ENCODE data around the gene RBMS1. TPM values are rescaled to one million over a fixed set of nuclear protein-coding genes. Genes with fewer than 3 reads are reported as not detected.

RBMS1 gene
- total RNA-seq, 1 experiment from 2014 or later = 91.9 TPM

GRCh38 chr2:160268151-160268781 lies 225.3 kb downstream of the RBMS1 start:
- peaks cover 13% of the 10 kb centered on the region for H3K4me1 Mint-ChIP-seq (ENCODE audit: low read depth, unreplicated experiment)

GRCh38 chr2:160267692-160268091 lies 225.9 kb downstream of the RBMS1 start:
- Mint-ChIP-seq H3K4me1 (ENCODE audit: low read depth, unreplicated experiment) (peaks cover 13% of the 10 kb centered on the region), H3K4me3 (ENCODE audit: unreplicated experiment) (no peak overlapping the region), H3K36me3 (ENCODE audit: insufficient read depth, unreplicated experiment) (peaks cover 46% of the 10 kb centered on the region), H3K9me3 (ENCODE audit: unreplicated experiment) (no peaks in the 10 kb centered on the region), H3K27me3 (ENCODE audit: insufficient read depth, unreplicated experiment) (no peaks in the 10 kb centered on the region), H3K27ac (ENCODE audit: unreplicated experiment) (no peak overlapping the region)
- DNase-seq = no peak
- Histone ChIP-seq H3K27me3 (replicated peaks; ENCODE audit: control insufficient read depth, insufficient read depth, low read length) (no peaks in the 10 kb centered on the region), H3K36me3 (ENCODE audit: control insufficient read depth, insufficient read depth, low read length) (no peaks in the 10 kb centered on the region), H3K4me3 (ENCODE audit: low read depth, low read length) (no peak overlapping the region), H3K4me1 (peaks cover 29% of the 10 kb centered on the region), H3K9me3 (no peaks in the 10 kb centered on the region)
- POLR2A ChIA-PET = no interaction called here
- no peak for TF ChIP-seq CTCF (IDR thresholded peaks at IDR 0.05; ENCODE audit: insufficient read depth in 1 of 2, low read depth in 1 of 2, low read length in 1 of 2, severe bottlenecking in 1 of 2, unreplicated experiment in 1 of 2)
- CTCF ChIA-PET = no interaction called here
- BruUV-seq (replicated peaks) = no TSS peak
- intact Hi-C loops (cut with micrococcal nuclease; ENCODE audit: unreplicated experiment) = no loop called here

More at GRCh38 chr2:160268151-160268781, 225.3 kb downstream of the RBMS1 start:
- H3K36me3 ChIP-seq (ENCODE audit: control insufficient read depth, insufficient read depth, low read length) = no peaks in the 10 kb centered on the region
- POLR2A ChIA-PET = no interaction called here
- Mint-ChIP-seq H3K4me3 (ENCODE audit: unreplicated experiment) (no peak overlapping the region), H3K27ac (ENCODE audit: unreplicated experiment) (peak overlapping the region; percentile 30), H3K27me3 (ENCODE audit: insufficient read depth, unreplicated experiment) (no peaks in the 10 kb centered on the region), H3K9me3 (ENCODE audit: unreplicated experiment) (no peaks in the 10 kb centered on the region), H3K36me3 (ENCODE audit: insufficient read depth, unreplicated experiment) (peaks cover 52% of the 10 kb centered on the region)
- no peak overlapping the region for H3K4me3 ChIP-seq (ENCODE audit: low read depth, low read length)
- no peaks in the 10 kb centered on the region for H3K9me3 ChIP-seq
- H3K27me3 ChIP-seq (replicated peaks; ENCODE audit: control insufficient read depth, insufficient read depth, low read length) = no peaks in the 10 kb centered on the region
- BruUV-seq (replicated peaks) = no TSS peak
- H3K4me1 ChIP-seq = peaks cover 29% of the 10 kb centered on the region
- CTCF ChIA-PET = no interaction called here
- intact Hi-C loops (cut with micrococcal nuclease; ENCODE audit: unreplicated experiment) = no loop called here
- no peak for DNase-seq
- no peak for TF ChIP-seq CTCF (IDR thresholded peaks at IDR 0.05; ENCODE audit: insufficient read depth in 1 of 2, low read depth in 1 of 2, low read length in 1 of 2, severe bottlenecking in 1 of 2, unreplicated experiment in 1 of 2)

GRCh38 chr2:160267022-160267421 lies 226.6 kb downstream of the RBMS1 start:
- POLR2A ChIA-PET = no interaction called here
- intact Hi-C loops (cut with micrococcal nuclease; ENCODE audit: unreplicated experiment) = no loop called here

More at GRCh38 chr2:160267022-160267421, 226.6 kb downstream of the RBMS1 start:
- H3K36me3 ChIP-seq (ENCODE audit: control insufficient read depth, insufficient read depth, low read length) = no peaks in the 10 kb centered on the region
- no peak for TF ChIP-seq CTCF (IDR thresholded peaks at IDR 0.05; ENCODE audit: insufficient read depth in 1 of 2, low read depth in 1 of 2, low read length in 1 of 2, severe bottlenecking in 1 of 2, unreplicated experiment in 1 of 2)
- peaks cover 40% of the 10 kb centered on the region for H3K36me3 Mint-ChIP-seq (ENCODE audit: insufficient read depth, unreplicated experiment)
- CTCF ChIA-PET = no interaction called here
- no peaks in the 10 kb centered on the region for H3K9me3 ChIP-seq
- no peaks in the 10 kb centered on the region for H3K27me3 Mint-ChIP-seq (ENCODE audit: insufficient read depth, unreplicated experiment)
- no peak overlapping the region for H3K4me3 ChIP-seq (ENCODE audit: low read depth, low read length)
- H3K4me3 Mint-ChIP-seq (ENCODE audit: unreplicated experiment) = no peak overlapping the region
- H3K4me1 ChIP-seq = peaks cover 29% of the 10 kb centered on the region
- H3K27me3 ChIP-seq (replicated peaks; ENCODE audit: control insufficient read depth, insufficient read depth, low read length) = no peaks in the 10 kb centered on the region
- DNase-seq = no peak
- H3K27ac Mint-ChIP-seq (ENCODE audit: unreplicated experiment) = no peak overlapping the region
- no peaks in the 10 kb centered on the region for H3K9me3 Mint-ChIP-seq (ENCODE audit: unreplicated experiment)
- BruUV-seq (replicated peaks) = no TSS peak
- peaks cover 13% of the 10 kb centered on the region for H3K4me1 Mint-ChIP-seq (ENCODE audit: low read depth, unreplicated experiment)
